Neural cell (in vitro differentiated cells): Measurements from ENCODE around the gene MDFIC2. TPM values are rescaled to one million over a fixed set of nuclear protein-coding genes. Genes with fewer than 3 reads are reported as not detected.
"Not testable (repeated sequence)": the region's sequence is repeated elsewhere in the genome, so short reads cannot be mapped to it uniquely, and the experiment has no call there.

ENCODE experiments used
- H2AFZ ChIP-seq: fragments of 200-600, 300-800 bp; sonication (generic), shearing (Covaris generic); 2 replicates; pipeline ENCODE4 v1.6.0; 2014; ENCODE audit warnings: low read depth, mild to moderate bottlenecking, antibody characterized with exemption, low read length, moderate library complexity
- H3F3A ChIP-seq: fragments of 200-600 bp; shearing (Covaris generic); 2 replicates; pipeline ENCODE4 v1.6.1; 2016; ENCODE audit warnings: mild to moderate bottlenecking, moderate library complexity, mixed read lengths, antibody characterized with exemption, low read length; ENCODE audit not compliant: insufficient read depth, poor library complexity, severe bottlenecking
- H3K27ac ChIP-seq: fragments of 200-600, 300-800 bp; sonication (generic), shearing (Covaris generic); 2 replicates; pipeline ENCODE4 v1.5.1; 2014; ENCODE audit warnings: mild to moderate bottlenecking, low read length, moderate library complexity
- H3K27me3 ChIP-seq: fragments of 300-800, 200-600 bp; sonication (generic), shearing (Covaris generic); 2 replicates; pipeline ENCODE4 v1.6.0; 2014; ENCODE audit warnings: mild to moderate bottlenecking, low read depth, low read length, moderate library complexity; ENCODE audit not compliant: insufficient read depth
- H3K36me3 ChIP-seq: fragments of 300-800, 200-600 bp; sonication (generic), shearing (Covaris generic); 2 replicates; pipeline ENCODE4 v1.5.1; 2014; ENCODE audit warnings: mild to moderate bottlenecking, antibody characterized with exemption, low read length, moderate library complexity; ENCODE audit not compliant: insufficient read depth
- H3K4me2 ChIP-seq: fragments of 300-800, 200-600 bp; sonication (generic), shearing (Covaris generic); 2 replicates; pipeline ENCODE4 v1.6.0; 2014; ENCODE audit warnings: mild to moderate bottlenecking, low read length
- H3K4me3 ChIP-seq: fragments of 300-800, 200-600 bp; sonication (generic), shearing (Covaris generic); 2 replicates; pipeline ENCODE4 v1.5.1; 2014; ENCODE audit warnings: mild to moderate bottlenecking, low read length, moderate library complexity
- H3K79me2 ChIP-seq: fragments of 200-600 bp; shearing (Covaris generic); replicated peaks from 2 replicates; pipeline ENCODE4 v1.6.0; 2014; ENCODE audit warnings: mild to moderate bottlenecking, low read length, moderate library complexity; ENCODE audit not compliant: insufficient read depth
- H3K9ac ChIP-seq: fragments of 300-800, 200-600 bp; sonication (generic), shearing (Covaris generic); 2 replicates; pipeline ENCODE4 v1.6.1; 2016; ENCODE audit warnings: mild to moderate bottlenecking, low read length, mixed read lengths
- H3K9me2 ChIP-seq: fragments of 200-600 bp; shearing (Covaris generic); 2 replicates; pipeline ENCODE4 v1.6.1; 2016; ENCODE audit warnings: mild to moderate bottlenecking, low read length, mixed read lengths; ENCODE audit not compliant: insufficient read depth
- H3K9me3 ChIP-seq: fragments of 200-600, 300-800 bp; sonication (generic), shearing (Covaris generic); 2 replicates; pipeline ENCODE4 v1.6.1; 2016; ENCODE audit warnings: mild to moderate bottlenecking, mixed run types, low read length, moderate library complexity, mixed read lengths
- H4K20me1 ChIP-seq: fragments of 200-600 bp; shearing (Covaris generic); 2 replicates; pipeline ENCODE4 v1.6.1; 2016; ENCODE audit warnings: mild to moderate bottlenecking, mixed run types; ENCODE audit not compliant: insufficient read depth
- CTCF ChIP-seq: fragments of 450-650 bp; IDR thresholded peaks from 2 replicates; pipeline ENCODE4 v1.5.1; 2014; ENCODE audit warnings: antibody characterized with exemption, mild to moderate bottlenecking, moderate library complexity; ENCODE audit not compliant: poor library complexity, severe bottlenecking
- EP300 ChIP-seq: fragments of 450-650 bp; conservative IDR thresholded peaks from 2 replicates; pipeline ENCODE4 v1.6.1; 2014; ENCODE audit warnings: antibody characterized with exemption, mild to moderate bottlenecking, moderate library complexity; ENCODE audit not compliant: poor library complexity, severe bottlenecking
- EZH2 ChIP-seq: fragments of 200-600, 300-800 bp; shearing (Covaris generic), sonication (generic); IDR thresholded peaks from 2 replicates; pipeline ENCODE4 v1.6.1; 2014; ENCODE audit warnings: antibody characterized with exemption, low read length, borderline replicate concordance, mild to moderate bottlenecking; ENCODE audit not compliant: insufficient read depth, poor library complexity, severe bottlenecking
- MXI1 ChIP-seq: fragments of 450-650 bp; conservative IDR thresholded peaks from 2 replicates; pipeline ENCODE4 v1.6.1; 2014; ENCODE audit warnings: antibody characterized with exemption, mild to moderate bottlenecking; ENCODE audit not compliant: poor library complexity, severe bottlenecking
- POLR2AphosphoS5 ChIP-seq: IDR thresholded peaks from 2 replicates; pipeline ENCODE4 v1.6.1; 2012
- RAD21 ChIP-seq: fragments of 450-650 bp; conservative IDR thresholded peaks from 2 replicates; pipeline ENCODE4 v1.6.1; 2014; ENCODE audit warnings: antibody characterized with exemption, mild to moderate bottlenecking, moderate library complexity
- SMC3 ChIP-seq: fragments of 450-650 bp; conservative IDR thresholded peaks from 2 replicates; pipeline ENCODE4 v1.6.1; 2014; ENCODE audit warnings: antibody characterized with exemption, mild to moderate bottlenecking, moderate library complexity; ENCODE audit not compliant: poor library complexity
- TAF1 ChIP-seq: IDR thresholded peaks from 2 replicates; pipeline ENCODE4 v1.6.1; 2012; ENCODE audit warnings: low read depth
- polyA plus RNA-seq: library from polyadenylated mRNA; depleted of rRNA; stranded (reverse); fragments of >200 nt; gene quantifications from 2 replicates; pipeline ENCODE4 v1.2.3, GENCODE V29; 2014
- TF ChIP-seq, protein P1 (sequence below): IDR thresholded peaks from 2 replicates; pipeline ENCODE4 v1.6.1; 2012; ENCODE audit warnings: borderline replicate concordance

Gene MDFIC2
- polyA plus RNA-seq, 1 donor from 2014 or later = not detected

- Histone ChIP-seq H3K4me3 (no peak overlapping the region), H3K36me3 (no peaks in the 10 kb centered on the region), H3K9ac (no peak overlapping the region), H3K4me2 (no peak overlapping the region), H3F3A (no peaks in the 10 kb centered on the region), H3K9me2 (no peaks in the 10 kb centered on the region), H2AFZ (no peak overlapping the region), H3K9me3 (no peaks in the 10 kb centered on the region), H3K27ac (no peak overlapping the region), H3K79me2 (no peaks in the 10 kb centered on the region), H4K20me1 (no peaks in the 10 kb centered on the region), H3K27me3 (no peaks in the 10 kb centered on the region)
- TF ChIP-seq POLR2AphosphoS5 (no peak), SMC3 (no peak), MXI1 (no peak), RAD21 (no peak), CTCF (no peak), EZH2 (no peak), EP300 (no peak), TAF1 (no peak)
- TF ChIP-seq, protein P1, sequence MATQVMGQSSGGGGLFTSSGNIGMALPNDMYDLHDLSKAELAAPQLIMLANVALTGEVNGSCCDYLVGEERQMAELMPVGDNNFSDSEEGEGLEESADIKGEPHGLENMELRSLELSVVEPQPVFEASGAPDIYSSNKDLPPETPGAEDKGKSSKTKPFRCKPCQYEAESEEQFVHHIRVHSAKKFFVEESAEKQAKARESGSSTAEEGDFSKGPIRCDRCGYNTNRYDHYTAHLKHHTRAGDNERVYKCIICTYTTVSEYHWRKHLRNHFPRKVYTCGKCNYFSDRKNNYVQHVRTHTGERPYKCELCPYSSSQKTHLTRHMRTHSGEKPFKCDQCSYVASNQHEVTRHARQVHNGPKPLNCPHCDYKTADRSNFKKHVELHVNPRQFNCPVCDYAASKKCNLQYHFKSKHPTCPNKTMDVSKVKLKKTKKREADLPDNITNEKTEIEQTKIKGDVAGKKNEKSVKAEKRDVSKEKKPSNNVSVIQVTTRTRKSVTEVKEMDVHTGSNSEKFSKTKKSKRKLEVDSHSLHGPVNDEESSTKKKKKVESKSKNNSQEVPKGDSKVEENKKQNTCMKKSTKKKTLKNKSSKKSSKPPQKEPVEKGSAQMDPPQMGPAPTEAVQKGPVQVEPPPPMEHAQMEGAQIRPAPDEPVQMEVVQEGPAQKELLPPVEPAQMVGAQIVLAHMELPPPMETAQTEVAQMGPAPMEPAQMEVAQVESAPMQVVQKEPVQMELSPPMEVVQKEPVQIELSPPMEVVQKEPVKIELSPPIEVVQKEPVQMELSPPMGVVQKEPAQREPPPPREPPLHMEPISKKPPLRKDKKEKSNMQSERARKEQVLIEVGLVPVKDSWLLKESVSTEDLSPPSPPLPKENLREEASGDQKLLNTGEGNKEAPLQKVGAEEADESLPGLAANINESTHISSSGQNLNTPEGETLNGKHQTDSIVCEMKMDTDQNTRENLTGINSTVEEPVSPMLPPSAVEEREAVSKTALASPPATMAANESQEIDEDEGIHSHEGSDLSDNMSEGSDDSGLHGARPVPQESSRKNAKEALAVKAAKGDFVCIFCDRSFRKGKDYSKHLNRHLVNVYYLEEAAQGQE = no peak
Observed at GRCh38 chr3:70298385-70298784, 14.1 kb downstream of the MDFIC2 start.

DNA sequence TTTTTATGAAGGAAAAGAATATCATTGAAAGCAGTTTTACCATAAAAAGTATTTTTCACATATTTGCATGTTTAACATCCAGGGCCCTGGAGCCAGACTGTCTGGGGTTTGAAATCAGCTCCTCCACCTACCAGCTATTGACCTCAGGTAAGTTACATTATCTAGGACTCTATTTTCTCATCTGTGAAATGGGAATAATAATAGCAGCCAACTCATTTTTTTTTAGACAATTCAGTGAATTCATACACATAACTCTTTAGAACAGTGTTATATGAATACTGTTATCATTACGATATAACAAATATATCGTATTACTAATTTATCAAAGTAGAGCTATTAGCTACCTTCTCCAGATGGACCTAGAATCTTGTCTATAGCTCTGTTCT, 21.3 kb downstream of the MDFIC2 start:
- TF ChIP-seq EZH2 = no peak
- TF ChIP-seq EP300 = no peak
- H3K79me2 ChIP-seq = no peaks in the 10 kb centered on the region
- no peak overlapping the region for H3K4me2 ChIP-seq
- H4K20me1 ChIP-seq = no peaks in the 10 kb centered on the region
- H3K9ac ChIP-seq = no peak overlapping the region
- H3K9me2 ChIP-seq = no peaks in the 10 kb centered on the region
- H3K4me3 ChIP-seq = no peak overlapping the region
- no peak overlapping the region for H2AFZ ChIP-seq
- no peaks in the 10 kb centered on the region for H3F3A ChIP-seq
- H3K9me3 ChIP-seq = no peaks in the 10 kb centered on the region
- H3K27me3 ChIP-seq = no peaks in the 10 kb centered on the region
- H3K27ac ChIP-seq = no peak overlapping the region
- no peaks in the 10 kb centered on the region for H3K36me3 ChIP-seq

DNA sequence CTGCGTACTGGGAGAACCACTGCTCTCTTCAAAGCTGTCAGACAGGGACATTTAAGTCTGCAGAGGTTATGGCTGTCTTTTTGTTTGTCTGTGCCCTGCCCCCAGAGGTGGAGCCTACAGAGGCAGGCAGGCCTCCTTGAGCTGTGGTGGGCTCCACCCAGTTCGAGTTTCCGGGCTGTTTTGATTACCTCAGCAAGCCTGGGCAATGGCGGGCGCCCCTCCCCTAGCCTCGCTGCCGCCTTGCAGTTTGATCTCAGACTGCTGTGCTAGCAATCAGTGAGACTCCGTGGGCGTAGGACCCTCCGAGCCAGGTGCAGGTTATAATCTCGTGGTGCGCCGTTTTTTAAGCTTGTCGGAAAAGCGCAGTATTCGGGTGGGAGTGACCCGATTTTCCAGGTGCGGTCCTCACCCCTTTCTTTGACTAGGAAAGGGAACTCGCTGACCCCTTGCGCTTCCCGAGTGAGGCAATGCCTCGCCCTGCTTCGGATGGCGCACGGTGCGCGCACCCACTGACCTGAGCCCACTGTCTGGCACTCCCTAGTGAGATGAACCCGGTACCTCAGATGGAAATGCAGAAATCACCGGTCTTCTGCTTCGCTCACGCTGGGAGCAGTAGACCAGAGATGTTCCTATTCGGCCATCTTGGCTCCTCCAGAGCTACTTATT, 21.9 kb downstream of the MDFIC2 start:
- H3F3A ChIP-seq, H3K9me3 ChIP-seq, H3K9me2 ChIP-seq, H3K9ac ChIP-seq, H3K27ac ChIP-seq, H3K4me2 ChIP-seq, H3K4me3 ChIP-seq, H3K27me3 ChIP-seq, H2AFZ ChIP-seq, H3K36me3 ChIP-seq, H3K79me2 ChIP-seq, H4K20me1 ChIP-seq: not testable (repeated sequence)
